Erythroblast (primary cell): ENCODE results near the gene CTNND2.

Experiments used
- GATA1 ChIP-seq: IDR thresholded peaks from 2 replicates; pipeline ENCODE4 v1.6.1; 2011; ENCODE audit warnings: low read depth, mild to moderate bottlenecking, control low read depth, low read length, moderate library complexity
- POLR2A ChIP-seq: IDR thresholded peaks from 2 replicates; pipeline ENCODE4 v1.6.1; 2011; ENCODE audit warnings: mild to moderate bottlenecking, low read length

GRCh38 chr5:11037941-11038340 is 866.3 kb downstream of the CTNND2 start:
- TF ChIP-seq POLR2A (no peak), GATA1 (no peak)
